K562 (cell line): ENCODE results near the gene CFP. TPM values are rescaled to one million over a fixed set of nuclear protein-coding genes. Genes with fewer than 3 reads are reported as not detected.

ENCODE experiments used
- ATAC-seq: fragments of 200-7000 bp; cut with Tn5 transposase; 3 replicates; pipeline ENCODE4 v1.9.1; 2020; ENCODE audit warnings: moderate library complexity
- BruUV-seq: library from RNA; stranded (reverse); fragments of 400-500 nt; replicated peaks from 2 replicates; lab custom pipeline; 2021; lab: Mats Ljungman, UMichigan
- CTCF ChIA-PET: fragments of 300-600 bp; formaldehyde crosslinking; extraction: SDS; loops from one replicate; lab custom pipeline; 2021; ENCODE audit warnings: low intra/inter-chr PET ratio; lab: Yijun Ruan, JAX
- POLR2A ChIA-PET: fragments of 300-600, 350-650 bp; sonication (Branson Sonifier 250); formaldehyde crosslinking; extraction: SDS; loops from one replicate; lab custom pipeline; 2021; ENCODE audit warnings: antibody characterized with exemption, inconsistent platforms; lab: Yijun Ruan, JAX
- DNase-seq, 4 experiments: peaks; one replicate each; pipeline versions ENCODE4 v3.0.0 to v3.0.0-alpha.2; 2011 to 2018; ENCODE audit warnings: low spot score in 3 of 4, mixed read lengths in 3 of 4; ENCODE audit errors: extremely low read depth in 1 of 4
- FAIRE-seq: peaks from 2 replicates; lab custom pipeline; 2011; peaks lifted over from hg19 to GRCh38; lab: Jason Lieb, UNC
- H2AFZ ChIP-seq: 2 replicates; pipeline ENCODE4 v1.6.0; 2011; ENCODE audit warnings: low read depth, low read length, control low read depth, inconsistent platforms
- H3K27ac ChIP-seq: fragments of 200-600 bp; 3 replicates; pipeline ENCODE4 v1.8.0; 2011; ENCODE audit warnings: low read depth, mild to moderate bottlenecking, control low read depth, inconsistent platforms, low read length, moderate library complexity, mixed read lengths; ENCODE audit errors: extremely low read depth
- H3K27me3 ChIP-seq, 2 experiments: fragments of 300-600 bp in 1 of 2; 2 replicates in 1 of 2; 3 replicates in 1 of 2; pipeline versions ENCODE4 v1.6.0 to v1.8.0; 2011; ENCODE audit warnings: inconsistent platforms in 2 of 2, low read length in 2 of 2, mild to moderate bottlenecking in 1 of 2, mixed read lengths in 1 of 2, moderate library complexity in 1 of 2; ENCODE audit not compliant: control insufficient read depth in 2 of 2, insufficient read depth in 2 of 2
- H3K36me3 ChIP-seq: fragments of 300-600 bp; 3 replicates; pipeline ENCODE4 v1.8.0; 2011; ENCODE audit warnings: mild to moderate bottlenecking, low read length, inconsistent platforms; ENCODE audit not compliant: control insufficient read depth, insufficient read depth
- H3K4me1 ChIP-seq, 2 experiments: fragments of 200-600 bp in 1 of 2; replicated peaks in 1 of 2; 2 replicates in 1 of 2; 3 replicates in 1 of 2; pipeline versions ENCODE4 v1.5.1 to v1.8.0; 2011; ENCODE audit warnings: inconsistent platforms in 2 of 2, low read length in 2 of 2, mild to moderate bottlenecking in 1 of 2, mixed read lengths in 1 of 2, moderate library complexity in 1 of 2; ENCODE audit not compliant: control insufficient read depth in 2 of 2, insufficient read depth in 2 of 2
- H3K4me2 ChIP-seq: 2 replicates; pipeline ENCODE4 v1.6.1; 2011; ENCODE audit warnings: low read length, control low read depth, inconsistent platforms, mixed read lengths; ENCODE audit not compliant: insufficient read depth
- H3K4me3 ChIP-seq: fragments of 200-600 bp; sonication (generic), shearing (Covaris generic); 2 replicates; pipeline ENCODE4 v1.5.1; 2016; ENCODE audit warnings: control low read depth, inconsistent platforms
- H3K79me2 ChIP-seq: fragments of 200-600 bp; 3 replicates; pipeline ENCODE4 v1.8.0; 2011; ENCODE audit warnings: low read length, inconsistent platforms; ENCODE audit not compliant: control insufficient read depth, insufficient read depth
- H3K9ac ChIP-seq, 2 experiments: 2 replicates each; pipeline versions ENCODE4 v1.6.0 to v1.6.1; 2011; ENCODE audit warnings: low read depth in 2 of 2, low read length in 2 of 2, control low read depth in 1 of 2, inconsistent platforms in 1 of 2, mild to moderate bottlenecking in 1 of 2, mixed read lengths in 1 of 2; ENCODE audit not compliant: insufficient read depth in 1 of 2
- H3K9me1 ChIP-seq: one replicate; pipeline ENCODE4 v1.6.0; 2011; ENCODE audit warnings: inconsistent platforms, mild to moderate bottlenecking, low read length, moderate library complexity; ENCODE audit not compliant: control insufficient read depth, insufficient read depth
- H3K9me3 ChIP-seq: replicated peaks from 2 replicates; pipeline ENCODE4 v1.5.1; 2011; ENCODE audit warnings: low read depth, low read length, inconsistent platforms; ENCODE audit not compliant: control insufficient read depth, insufficient read depth
- H4K20me1 ChIP-seq: replicated peaks from 2 replicates; pipeline ENCODE4 v1.6.1; 2011; ENCODE audit warnings: low read length, inconsistent platforms, mixed read lengths; ENCODE audit not compliant: control insufficient read depth, insufficient read depth
- ARID2 ChIP-seq: fragments of 450-650 bp; IDR thresholded peaks from 2 replicates; pipeline ENCODE4 v1.6.1; 2017; ENCODE audit warnings: antibody characterized with exemption, mild to moderate bottlenecking
- ATF7 ChIP-seq: fragments of 450-650 bp; IDR thresholded peaks from 2 replicates; pipeline ENCODE4 v1.7.1; 2014; ENCODE audit warnings: mild to moderate bottlenecking, moderate library complexity
- BDP1 ChIP-seq: IDR thresholded peaks from 3 replicates; pipeline ENCODE4 v1.6.1; 2011; ENCODE audit not compliant: insufficient read length, insufficient read depth
- CBX3 ChIP-seq, 2 experiments: IDR thresholded peaks; 1 replicate in 1 of 2; 2 replicates in 1 of 2; pipeline ENCODE4 v1.6.1; 2012; ENCODE audit warnings: inconsistent platforms in 2 of 2, low read length in 2 of 2, borderline replicate concordance in 1 of 2, control low read depth in 1 of 2
- CHD2 ChIP-seq: IDR thresholded peaks from 2 replicates; pipeline ENCODE4 v1.6.1; 2011; ENCODE audit warnings: low read depth, low read length
- HOXB6 ChIP-seq: fragments of 250-450 bp; sonication (Bioruptor Pico); IDR thresholded peaks from 2 replicates; pipeline ENCODE4 v1.5.1; 2022; ENCODE audit warnings: mild to moderate bottlenecking, borderline replicate concordance
- KDM2B ChIP-seq: fragments of 250-450 bp; sonication (Bioruptor Pico); IDR thresholded peaks from 2 replicates; pipeline ENCODE4 v1.8.0; 2021; ENCODE audit warnings: mild to moderate bottlenecking, moderate library complexity
- MXI1 ChIP-seq: IDR thresholded peaks from 2 replicates; pipeline ENCODE4 v1.6.1; 2011; ENCODE audit warnings: low read depth, mild to moderate bottlenecking, improper control_type of control experiment, low read length
- NRF1 ChIP-seq, 2 experiments: fragments of 450-650 bp; IDR thresholded peaks in 1 of 2; conservative IDR thresholded peaks in 1 of 2; 2 replicates each; pipeline ENCODE4 v1.6.1; 2014; ENCODE audit warnings: mild to moderate bottlenecking in 2 of 2
- PHF21A ChIP-seq: fragments of 450-650 bp; IDR thresholded peaks from 2 replicates; pipeline ENCODE4 v1.6.1; 2017; ENCODE audit warnings: low read depth, borderline replicate concordance
- POLR2G ChIP-seq: fragments of 200-400 bp; formaldehyde crosslinking; IDR thresholded peaks from 2 replicates; pipeline ENCODE4 v1.6.1; 2017; ENCODE audit warnings: low read depth, mild to moderate bottlenecking, antibody characterized with exemption, low read length, moderate library complexity
- RCOR1 ChIP-seq, 2 experiments: IDR thresholded peaks; 2 replicates each; pipeline ENCODE4 v1.6.1; 2012; ENCODE audit warnings: low read depth in 2 of 2, low read length in 2 of 2, borderline replicate concordance in 1 of 2, improper control_type of control experiment in 1 of 2
- ZNF165 ChIP-seq: fragments of 250-450 bp; sonication (Bioruptor Pico); IDR thresholded peaks from 2 replicates; pipeline ENCODE4 v1.4.0; 2020; ENCODE audit warnings: borderline replicate concordance
- WGBS: fragments of 100-300 bp; shearing (Covaris generic); methylation state at CpG from one replicate; pipeline ENCODE4 v1.1.6; 2016; ENCODE audit warnings: low coverage, mixed read lengths; ENCODE audit not compliant: insufficient coverage; ENCODE audit errors: missing lambda C conversion rate; 5-methylcytosine and 5-hydroxymethylcytosine counted together
- in situ Hi-C: fragments of 300-500 bp; cut with MboI; formaldehyde crosslinking; loops from 4 replicates; pipeline ENCODE4 v1.15.0; 2018; ENCODE audit warnings: inconsistent platforms, mixed read lengths
- intact Hi-C: fragments of 100-400 bp; cut with micrococcal nuclease; formaldehyde crosslinking; loops from 2 replicates; pipeline ENCODE4 v1.14.2; 2022
- polyA plus RNA-seq, 8 experiments: library from polyadenylated mRNA; depleted of rRNA in 4 of 8; stranded (reverse) in 5 of 8; unstranded in 3 of 8; fragments of >200 nt; fragmentation: Nextera tagmentation in 2 of 8; fragmentation: Illumina TruSeq in 1 of 8; extraction: Ambion mirVana in 2 of 8; extraction: Trizol in 1 of 8; gene quantifications; 2 replicates each; pipeline versions ENCODE4 v1.2.1 to v1.2.3, GENCODE V29; 2011 to 2014; ENCODE audit warnings: inconsistent platforms in 1 of 8, missing spikeins in 1 of 8
- total RNA-seq, 7 experiments: library from RNA; depleted of rRNA in 6 of 7; stranded (reverse); fragments of >200 nt in 6 of 7; fragmentation: Illumina TruSeq in 2 of 7; extraction: Trizol in 2 of 7; gene quantifications; 2 replicates each; pipeline versions ENCODE4 v1.2.1 to v1.2.3, GENCODE V29; 2011 to 2021; ENCODE audit warnings: low replicate concordance in 1 of 7
- TF ChIP-seq, protein P1 (sequence below): sonication (generic); formaldehyde crosslinking; IDR thresholded peaks from 2 replicates; pipeline ENCODE4 v1.8.0; 2022; ENCODE audit warnings: mild to moderate bottlenecking, missing genetic modification reagents
- TF ChIP-seq, protein P2 (sequence below): IDR thresholded peaks from 3 replicates; pipeline ENCODE4 v1.6.1; 2011; ENCODE audit warnings: borderline replicate concordance, mild to moderate bottlenecking; ENCODE audit not compliant: insufficient read length, insufficient read depth
- TF ChIP-seq, protein P3 (sequence below): sonication (generic); formaldehyde crosslinking; IDR thresholded peaks from 2 replicates; pipeline ENCODE4 v1.9.0; 2022; ENCODE audit warnings: mild to moderate bottlenecking, missing genetic modification reagents

CFP gene
- total and polyA plus RNA-seq, 9 of the 15 experiments (the other 6 are each of a cell fraction or from before 2014, with no cell fraction given) = 0.18 to 2.0 (median 0.55) TPM

DNA sequence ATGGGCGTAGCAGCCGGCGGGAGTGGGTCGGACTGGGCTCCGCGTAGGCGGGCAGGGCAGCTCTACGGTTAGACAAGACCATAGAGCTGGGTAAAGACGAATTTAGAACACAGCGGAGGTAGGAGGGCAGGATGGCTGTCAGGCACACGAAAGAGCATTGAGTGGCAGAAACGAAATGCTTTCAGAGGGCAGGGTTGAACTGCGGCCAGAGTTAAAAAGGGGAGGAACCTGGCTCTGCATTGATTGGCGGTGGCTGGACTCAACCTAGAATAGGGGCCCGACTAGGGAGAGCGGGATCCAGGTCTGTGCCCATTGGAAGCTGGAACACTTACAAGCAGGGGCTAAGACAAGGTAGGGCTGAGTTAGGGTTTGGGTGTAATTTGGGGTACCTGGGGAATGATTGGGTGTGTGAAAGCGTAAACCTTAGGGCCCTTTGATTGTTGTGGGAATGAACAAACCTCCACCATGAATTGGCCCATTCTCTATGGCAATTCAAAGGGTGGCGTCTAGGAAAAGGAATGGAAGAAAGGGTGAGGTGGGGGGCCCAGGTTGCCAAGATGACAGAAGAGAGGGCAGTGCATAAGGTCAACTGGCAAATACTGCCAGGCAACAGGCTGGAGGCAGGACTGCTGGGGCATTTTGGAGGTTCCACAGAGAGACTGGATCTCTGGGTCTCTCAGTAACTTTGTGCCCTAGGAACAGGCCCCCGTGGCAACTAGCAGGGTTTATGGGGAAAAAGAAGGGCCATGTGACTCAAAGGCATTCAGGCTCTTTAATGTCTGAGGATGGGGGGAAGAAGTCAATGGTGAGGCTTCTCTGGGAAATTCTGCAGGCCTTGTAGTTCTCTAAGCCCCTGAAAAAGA is 21.5 kb upstream of the CFP start (continued):
- no peak for TF ChIP-seq PHF21A
- 0 out of 3 replicates have a peak, but pooled peaks of 1 of the 2 experiments have one; percentile 1 for TF ChIP-seq CBX3 (IDR thresholded peaks at IDR 0.05; ENCODE audit: borderline replicate concordance in 1 of 2, low read length in 2 of 2)

DNA sequence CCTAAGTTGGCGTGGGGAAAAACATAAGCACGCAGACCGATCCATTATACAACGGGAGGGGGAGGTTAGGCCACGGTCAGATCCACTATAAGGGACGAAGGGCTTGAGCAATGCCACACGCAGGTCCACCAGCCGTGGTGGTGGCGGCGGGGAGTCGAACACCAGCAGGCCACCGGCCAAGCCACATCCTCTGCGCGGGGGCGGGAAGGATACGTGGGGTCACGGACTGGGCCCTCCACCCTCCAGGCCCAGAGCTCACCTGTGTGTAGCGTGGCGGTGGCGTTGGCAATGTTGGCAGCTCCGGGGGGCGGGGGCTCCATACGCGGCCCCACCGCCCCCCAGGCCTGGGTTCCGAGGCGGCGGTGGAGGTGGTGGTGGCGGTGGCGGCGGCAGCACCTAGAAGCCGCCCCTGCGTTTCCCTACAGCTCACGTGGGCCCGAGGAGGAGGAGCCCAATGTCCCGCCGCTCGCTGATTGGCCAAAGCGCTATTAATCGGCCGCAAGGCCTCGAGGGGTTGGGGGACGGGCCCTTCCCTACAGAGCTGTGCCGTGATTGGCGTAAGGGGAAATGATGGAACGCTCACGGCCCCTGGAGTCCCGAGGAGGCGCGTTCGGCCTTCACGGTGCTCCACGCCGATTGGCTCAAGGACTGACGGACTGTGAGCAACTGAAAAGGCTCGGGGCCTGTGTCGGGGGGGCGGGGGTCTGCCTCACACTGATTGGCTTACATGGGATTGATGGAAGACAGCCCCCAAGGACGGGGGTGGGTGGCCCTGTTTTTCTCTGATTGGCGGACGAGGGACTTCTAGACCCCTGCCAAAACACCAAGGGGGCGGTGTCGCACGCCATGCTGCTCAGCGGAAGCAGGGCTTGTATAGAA is 20.7 kb upstream of the CFP start, which contains the start of gene ELK1:
Gene ELK1 (minus strand): TSS at position 400 of the 879 bp plus-strand sequence. CDS start 9,122 bp downstream, outside the sequence.
- Histone ChIP-seq H3K27ac (peak within 1 kb of the TSS; percentile 88), H3K9ac (peak within 1 kb of the TSS; percentile 81 to 92), H3K9me3 (no peaks in the 10 kb centered on the region), H3K9me1 (no peaks in the 10 kb centered on the region), H3K27me3 (no peaks in the 10 kb centered on the region), H3K4me3 (peak within 1 kb of the TSS; percentile 85), H3K4me2 (peak within 1 kb of the TSS; percentile 93), H2AFZ (peak within 1 kb of the TSS; percentile 74), H3K36me3 (peaks cover 74% of the 10 kb centered on the region; the same call in 2 of the 3 replicates), H3K4me1 (peaks cover 21 to 29% of the 10 kb centered on the region in 2 experiments; a peak in 4 of 5 replicates), H3K79me2 (peaks cover 43% of the 10 kb centered on the region), H4K20me1 (no peaks in the 10 kb centered on the region)
- CTCF ChIA-PET = no interaction called here
- peak; percentile 99 for FAIRE-seq
- peak; percentile 89 to 97 (median 93) for DNase-seq
- intact Hi-C loops (no loop called here), in situ Hi-C loops (no loop called here)
- peak; percentile 97 for ATAC-seq
- 3% methylated on average over 18 of the region's 65 CpGs for WGBS
- no TSS peak for BruUV-seq
- POLR2A ChIA-PET = interaction anchor here (0.5 to 1.3 kb wide), 5 partner anchors 10 to 513 kb away, joined by 3 to 4 read pairs (median 3); no protein-coding TSS in a partner anchor
- TF ChIP-seq MXI1 (peak; percentile 75; the same call in 1 of the 2 replicates), CHD2 (peak; percentile 57; the same call in 1 of the 2 replicates), KDM2B (CRISPR knock-in tag) (0 out of 2 replicates have a peak, but pooled peaks have one; percentile 33), NRF1 (conservative IDR thresholded peaks at IDR 0.05 in 1 of 2, IDR thresholded peaks at IDR 0.05 in 1 of 2) (peak; percentile 64 to 65), ARID2 (no peak), HOXB6 (CRISPR knock-in tag) (no peak), POLR2G (peak; percentile 95), BDP1 (no peak), ATF7 (peak; percentile 76), RCOR1 (IDR thresholded peaks at IDR 0.05; ENCODE audit: borderline replicate concordance in 1 of 2, low read depth in 2 of 2, low read length in 2 of 2) (peak; percentile 48 to 66; a peak in 3 of 4 replicates), ZNF165 (CRISPR knock-in tag) (no peak)
- TF ChIP-seq, protein P1, sequence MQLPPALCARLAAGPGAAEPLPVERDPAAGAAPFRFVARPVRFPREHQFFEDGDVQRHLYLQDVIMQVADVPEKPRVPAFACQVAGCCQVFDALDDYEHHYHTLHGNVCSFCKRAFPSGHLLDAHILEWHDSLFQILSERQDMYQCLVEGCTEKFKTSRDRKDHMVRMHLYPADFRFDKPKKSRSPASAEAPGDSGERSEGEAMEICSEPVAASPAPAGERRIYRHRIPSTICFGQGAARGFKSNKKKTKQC (CRISPR knock-in tag) = no peak
- TF ChIP-seq, protein P2, sequence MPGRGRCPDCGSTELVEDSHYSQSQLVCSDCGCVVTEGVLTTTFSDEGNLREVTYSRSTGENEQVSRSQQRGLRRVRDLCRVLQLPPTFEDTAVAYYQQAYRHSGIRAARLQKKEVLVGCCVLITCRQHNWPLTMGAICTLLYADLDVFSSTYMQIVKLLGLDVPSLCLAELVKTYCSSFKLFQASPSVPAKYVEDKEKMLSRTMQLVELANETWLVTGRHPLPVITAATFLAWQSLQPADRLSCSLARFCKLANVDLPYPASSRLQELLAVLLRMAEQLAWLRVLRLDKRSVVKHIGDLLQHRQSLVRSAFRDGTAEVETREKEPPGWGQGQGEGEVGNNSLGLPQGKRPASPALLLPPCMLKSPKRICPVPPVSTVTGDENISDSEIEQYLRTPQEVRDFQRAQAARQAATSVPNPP = no peak
- TF ChIP-seq, protein P3, sequence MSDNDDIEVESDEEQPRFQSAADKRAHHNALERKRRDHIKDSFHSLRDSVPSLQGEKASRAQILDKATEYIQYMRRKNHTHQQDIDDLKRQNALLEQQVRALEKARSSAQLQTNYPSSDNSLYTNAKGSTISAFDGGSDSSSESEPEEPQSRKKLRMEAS (CRISPR knock-in tag) = peak; percentile 41; the same call in 1 of the 2 replicates
